ENCODE data around the gene HNRNPUL2. TPM values are rescaled to one million over a fixed set of nuclear protein-coding genes. Genes with fewer than 3 reads are reported as not detected.

The HNRNPUL2 gene
- polyA plus RNA-seq, 4 donors, result 38.6 to 67.9 (median 44.1) TPM

- Histone ChIP-seq H3K27ac (ENCODE audit: low read depth in 1 of 3, low read length in 2 of 3) (no peak overlapping the region), H3K4me1 (ENCODE audit: control insufficient read depth in 3 of 3, insufficient read depth in 2 of 3, low read depth in 1 of 3, low read length in 2 of 3) (peaks cover 0 to 8% (median 0%) of the 10 kb centered on the region in 3 donors), H3K27me3 (ENCODE audit: control insufficient read depth in 3 of 3, insufficient read depth in 3 of 3, low read length in 3 of 3) (no peaks in the 10 kb centered on the region), H3K4me3 (ENCODE audit: low read depth in 1 of 3, low read length in 3 of 3) (peak overlapping the region in 2 of 3 donors; percentile 36 to 82), H3K9me3 (ENCODE audit: control insufficient read depth in 2 of 2, insufficient read depth in 1 of 2, low read depth in 1 of 2, low read length in 1 of 2) (no peaks in the 10 kb centered on the region), H3K36me3 (ENCODE audit: control insufficient read depth in 3 of 3, insufficient read depth in 2 of 3, low read depth in 1 of 3, low read length in 3 of 3) (peaks cover 17 to 44% (median 30%) of the 10 kb centered on the region in 3 donors)
- 11 to 42% (median 32%) methylated on average over 8 of the region's 8 CpGs for WGBS, 3 donors
- FAIRE-seq, result no peak
- no peak for DNase-seq
Measured at GRCh38 chr11:62724171-62724570, 3.1 kb downstream of the HNRNPUL2 start.

- WGBS, 3 donors, result 70 to 84% (median 81%) methylated on average over 7 of the region's 7 CpGs
- no peak overlapping the region for H3K4me3 ChIP-seq (ENCODE audit: low read depth in 1 of 3, low read length in 3 of 3)
- no peak overlapping the region for H3K27ac ChIP-seq (ENCODE audit: low read depth in 1 of 3, low read length in 2 of 3)
- peaks cover 19 to 61% (median 35%) of the 10 kb centered on the region in 3 donors for H3K36me3 ChIP-seq (ENCODE audit: control insufficient read depth in 3 of 3, insufficient read depth in 2 of 3, low read depth in 1 of 3, low read length in 3 of 3)
- FAIRE-seq, result no peak
- no peaks in the 10 kb centered on the region for H3K9me3 ChIP-seq (ENCODE audit: control insufficient read depth in 2 of 2, insufficient read depth in 1 of 2, low read depth in 1 of 2, low read length in 1 of 2)
- DNase-seq, result no peak
- H3K4me1 ChIP-seq (ENCODE audit: control insufficient read depth in 3 of 3, insufficient read depth in 2 of 3, low read depth in 1 of 3, low read length in 2 of 3), result peaks cover 0 to 8% (median under 1%) of the 10 kb centered on the region in 3 donors
- no peaks in the 10 kb centered on the region for H3K27me3 ChIP-seq (ENCODE audit: control insufficient read depth in 3 of 3, insufficient read depth in 3 of 3, low read length in 3 of 3)
Measured at GRCh38 chr11:62721994-62722393, 5.3 kb downstream of the HNRNPUL2 start.

- H3K27me3 ChIP-seq (ENCODE audit: control insufficient read depth in 3 of 3, insufficient read depth in 3 of 3, low read length in 3 of 3), result no peaks in the 10 kb centered on the region
- H3K4me1 ChIP-seq (ENCODE audit: control insufficient read depth in 3 of 3, insufficient read depth in 2 of 3, low read depth in 1 of 3, low read length in 2 of 3), result peaks cover 0 to 21% (median 5%) of the 10 kb centered on the region in 3 donors
- no peak overlapping the region for H3K4me3 ChIP-seq (ENCODE audit: low read depth in 1 of 3, low read length in 3 of 3)
- FAIRE-seq (no peak), DNase-seq (no peak)
- peaks cover 35 to 72% (median 55%) of the 10 kb centered on the region in 3 donors for H3K36me3 ChIP-seq (ENCODE audit: control insufficient read depth in 3 of 3, insufficient read depth in 2 of 3, low read depth in 1 of 3, low read length in 3 of 3)
- WGBS, 3 donors, result 71 to 77% (median 71%) methylated on average over 2 of the region's 2 CpGs
- no peak overlapping the region for H3K27ac ChIP-seq (ENCODE audit: low read depth in 1 of 3, low read length in 2 of 3)
- no peaks in the 10 kb centered on the region for H3K9me3 ChIP-seq (ENCODE audit: control insufficient read depth in 2 of 2, insufficient read depth in 1 of 2, low read depth in 1 of 2, low read length in 1 of 2)
Measured at GRCh38 chr11:62719302-62719978, 7.8 kb downstream of the HNRNPUL2 start.

- no peaks in the 10 kb centered on the region for H3K27me3 ChIP-seq (ENCODE audit: control insufficient read depth in 3 of 3, insufficient read depth in 3 of 3, low read length in 3 of 3)
- FAIRE-seq (no peak), DNase-seq (no peak)
- H3K27ac ChIP-seq (ENCODE audit: low read depth in 1 of 3, low read length in 2 of 3), result peak overlapping the region in 1 of 3 donors; percentile 12
- 90 to 93% (median 92%) methylated on average over 11 of the region's 11 CpGs for WGBS, 3 donors
- peaks cover 30 to 66% (median 41%) of the 10 kb centered on the region in 3 donors for H3K36me3 ChIP-seq (ENCODE audit: control insufficient read depth in 3 of 3, insufficient read depth in 2 of 3, low read depth in 1 of 3, low read length in 3 of 3)
- H3K9me3 ChIP-seq (ENCODE audit: control insufficient read depth in 2 of 2, insufficient read depth in 1 of 2, low read depth in 1 of 2, low read length in 1 of 2), result no peaks in the 10 kb centered on the region
- peaks cover 4 to 35% (median 8%) of the 10 kb centered on the region in 3 donors for H3K4me1 ChIP-seq (ENCODE audit: control insufficient read depth in 3 of 3, insufficient read depth in 2 of 3, low read depth in 1 of 3, low read length in 2 of 3)
- no peak overlapping the region for H3K4me3 ChIP-seq (ENCODE audit: low read depth in 1 of 3, low read length in 3 of 3)
Measured at GRCh38 chr11:62716816-62717215, 10.4 kb downstream of the HNRNPUL2 start.

- peaks cover 4 to 39% (median 8%) of the 10 kb centered on the region in 3 donors for H3K4me1 ChIP-seq (ENCODE audit: control insufficient read depth in 3 of 3, insufficient read depth in 2 of 3, low read depth in 1 of 3, low read length in 2 of 3)
- no peak overlapping the region for H3K27ac ChIP-seq (ENCODE audit: low read depth in 1 of 3, low read length in 2 of 3)
- no peaks in the 10 kb centered on the region for H3K9me3 ChIP-seq (ENCODE audit: control insufficient read depth in 2 of 2, insufficient read depth in 1 of 2, low read depth in 1 of 2, low read length in 1 of 2)
- DNase-seq (peak in 1 of 2 donors; percentile 35), FAIRE-seq (no peak)
- H3K27me3 ChIP-seq (ENCODE audit: control insufficient read depth in 3 of 3, insufficient read depth in 3 of 3, low read length in 3 of 3), result no peaks in the 10 kb centered on the region
- peaks cover 28 to 67% (median 40%) of the 10 kb centered on the region in 3 donors for H3K36me3 ChIP-seq (ENCODE audit: control insufficient read depth in 3 of 3, insufficient read depth in 2 of 3, low read depth in 1 of 3, low read length in 3 of 3)
- whole genome bisulfite sequencing, 3 donors, result 65 to 85% (median 71%) methylated on average over 5 of the region's 5 CpGs
- H3K4me3 ChIP-seq (ENCODE audit: low read depth in 1 of 3, low read length in 3 of 3), result no peak overlapping the region
Measured at GRCh38 chr11:62716206-62716605, 11.1 kb downstream of the HNRNPUL2 start.

GRCh38 chr11:62715150-62716130, 11.8 kb downstream of the HNRNPUL2 start:
- H3K4me3 ChIP-seq (ENCODE audit: low read depth in 1 of 3, low read length in 3 of 3), result no peak overlapping the region
- peaks cover 28 to 69% (median 36%) of the 10 kb centered on the region in 3 donors for H3K36me3 ChIP-seq (ENCODE audit: control insufficient read depth in 3 of 3, insufficient read depth in 2 of 3, low read depth in 1 of 3, low read length in 3 of 3)
- 88 to 90% (median 90%) methylated on average over 24 of the region's 24 CpGs for WGBS, 3 donors
- H3K4me1 ChIP-seq (ENCODE audit: control insufficient read depth in 3 of 3, insufficient read depth in 2 of 3, low read depth in 1 of 3, low read length in 2 of 3), result peaks cover 4 to 42% (median 10%) of the 10 kb centered on the region in 3 donors
- H3K27ac ChIP-seq (ENCODE audit: low read depth in 1 of 3, low read length in 2 of 3), result no peak overlapping the region
- no peaks in the 10 kb centered on the region for H3K27me3 ChIP-seq (ENCODE audit: control insufficient read depth in 3 of 3, insufficient read depth in 3 of 3, low read length in 3 of 3)
- H3K9me3 ChIP-seq (ENCODE audit: control insufficient read depth in 2 of 2, insufficient read depth in 1 of 2, low read depth in 1 of 2, low read length in 1 of 2), result no peaks in the 10 kb centered on the region
- FAIRE-seq (no peak), DNase-seq (no peak)

- Histone ChIP-seq H3K9me3 (ENCODE audit: control insufficient read depth in 2 of 2, insufficient read depth in 1 of 2, low read depth in 1 of 2, low read length in 1 of 2) (no peaks in the 10 kb centered on the region), H3K27me3 (ENCODE audit: control insufficient read depth in 3 of 3, insufficient read depth in 3 of 3, low read length in 3 of 3) (no peaks in the 10 kb centered on the region), H3K27ac (ENCODE audit: low read depth in 1 of 3, low read length in 2 of 3) (peak overlapping the region; percentile 65 to 91 (median 81)), H3K4me1 (ENCODE audit: control insufficient read depth in 3 of 3, insufficient read depth in 2 of 3, low read depth in 1 of 3, low read length in 2 of 3) (peaks cover 9 to 57% (median 16%) of the 10 kb centered on the region in 3 donors), H3K36me3 (ENCODE audit: control insufficient read depth in 3 of 3, insufficient read depth in 2 of 3, low read depth in 1 of 3, low read length in 3 of 3) (peaks cover 23 to 57% (median 29%) of the 10 kb centered on the region in 3 donors), H3K4me3 (ENCODE audit: low read depth in 1 of 3, low read length in 3 of 3) (no peak overlapping the region)
- DNase-seq (peak; percentile 90 to 94), FAIRE-seq (no peak)
- 19 to 61% (median 28%) methylated on average over 2 of the region's 2 CpGs for WGBS, 3 donors
Measured at GRCh38 chr11:62713343-62713742, 13.9 kb downstream of the HNRNPUL2 start.

GRCh38 chr11:62712861-62713260, 14.4 kb downstream of the HNRNPUL2 start:
- FAIRE-seq (no peak), DNase-seq (peak in 1 of 2 donors; percentile 41)
- Histone ChIP-seq H3K27ac (ENCODE audit: low read depth in 1 of 3, low read length in 2 of 3) (peak overlapping the region; percentile 54 to 91 (median 81)), H3K4me3 (ENCODE audit: low read depth in 1 of 3, low read length in 3 of 3) (no peak overlapping the region), H3K27me3 (ENCODE audit: control insufficient read depth in 3 of 3, insufficient read depth in 3 of 3, low read length in 3 of 3) (no peaks in the 10 kb centered on the region), H3K9me3 (ENCODE audit: control insufficient read depth in 2 of 2, insufficient read depth in 1 of 2, low read depth in 1 of 2, low read length in 1 of 2) (no peaks in the 10 kb centered on the region), H3K36me3 (ENCODE audit: control insufficient read depth in 3 of 3, insufficient read depth in 2 of 3, low read depth in 1 of 3, low read length in 3 of 3) (peaks cover 23 to 55% (median 28%) of the 10 kb centered on the region in 3 donors), H3K4me1 (ENCODE audit: control insufficient read depth in 3 of 3, insufficient read depth in 2 of 3, low read depth in 1 of 3, low read length in 2 of 3) (peaks cover 10 to 62% (median 16%) of the 10 kb centered on the region in 3 donors)
- 17 to 33% (median 26%) methylated on average over 3 of the region's 3 CpGs for WGBS, 3 donors

Measured in small intestine (tissue), 7 donors.